ENCODE data around the gene UBE2L3.
"Not testable (repeated sequence)": the region's sequence is repeated elsewhere in the genome, so short reads cannot be mapped to it uniquely, and the experiment has no call there.

UBE2L3 gene

GRCh38 chr22:21626073-21626734 is 58.7 kb downstream of the UBE2L3 start:
- peak overlapping the region; percentile 78 for H3K27ac Mint-ChIP-seq
- H3K9me3 Mint-ChIP-seq, result no peaks in the 10 kb centered on the region
- no peaks in the 10 kb centered on the region for H3K27me3 Mint-ChIP-seq
- H3K4me1 Mint-ChIP-seq (ENCODE audit: low read depth), result peaks cover 44% of the 10 kb centered on the region
- peak overlapping the region; percentile 27 for H3K4me3 Mint-ChIP-seq
- peaks cover 28% of the 10 kb centered on the region for H3K36me3 Mint-ChIP-seq (ENCODE audit: low read depth)

GRCh38 chr22:21626735-21627469 is 59.4 kb downstream of the UBE2L3 start:
- Mint-ChIP-seq H3K4me3 (peak overlapping the region; percentile 92), H3K4me1 (ENCODE audit: low read depth) (peaks cover 46% of the 10 kb centered on the region), H3K9me3 (no peaks in the 10 kb centered on the region), H3K27me3 (no peaks in the 10 kb centered on the region), H3K36me3 (ENCODE audit: low read depth) (peaks cover 26% of the 10 kb centered on the region), H3K27ac (peak overlapping the region; percentile 95)

- Mint-ChIP-seq H3K4me3 (peak overlapping the region; percentile 92), H3K27me3 (no peaks in the 10 kb centered on the region), H3K4me1 (ENCODE audit: low read depth) (peaks cover 52% of the 10 kb centered on the region), H3K9me3 (no peaks in the 10 kb centered on the region), H3K27ac (peak overlapping the region; percentile 95), H3K36me3 (ENCODE audit: low read depth) (peaks cover 22% of the 10 kb centered on the region)
Measured at GRCh38 chr22:21628386-21629254, 61.1 kb downstream of the UBE2L3 start.

GRCh38 chr22:21629255-21630149 is 62.0 kb downstream of the UBE2L3 start, which contains the start of gene YDJC:
TSS of gene YDJC (minus strand) at chr22:21630022. CDS start at chr22:21630014, 8 bp downstream.
- H3K27me3 Mint-ChIP-seq, result no peaks in the 10 kb centered on the region

GRCh38 chr22:21631025-21631424 is 63.5 kb downstream of the UBE2L3 start:
- Mint-ChIP-seq H3K9me3 (no peaks in the 10 kb centered on the region), H3K36me3 (ENCODE audit: low read depth) (peaks cover 22% of the 10 kb centered on the region), H3K4me1 (ENCODE audit: low read depth) (peaks cover 42% of the 10 kb centered on the region), H3K27ac (peak overlapping the region; percentile 10), H3K27me3 (no peaks in the 10 kb centered on the region), H3K4me3 (no peak overlapping the region)

More at GRCh38 chr22:21629255-21630149, 62.0 kb downstream of the UBE2L3 start, which contains the start of gene YDJC:
- Mint-ChIP-seq H3K27ac (peak within 1 kb of the TSS; percentile 92), H3K36me3 (ENCODE audit: low read depth) (peaks cover 22% of the 10 kb centered on the region), H3K4me1 (ENCODE audit: low read depth) (peaks cover 52% of the 10 kb centered on the region), H3K4me3 (peak within 1 kb of the TSS; percentile 92), H3K9me3 (no peaks in the 10 kb centered on the region)

- Mint-ChIP-seq H3K9me3 (no peaks in the 10 kb centered on the region), H3K4me1 (ENCODE audit: low read depth) (peaks cover 29% of the 10 kb centered on the region), H3K36me3 (ENCODE audit: low read depth) (peaks cover 12% of the 10 kb centered on the region), H3K27me3 (no peaks in the 10 kb centered on the region), H3K4me3 (no peak within 1 kb of the TSS), H3K27ac (no peak within 1 kb of the TSS)
Measured at GRCh38 chr22:21632237-21632895, 64.9 kb downstream of the UBE2L3 start, which contains the start of gene CCDC116. TSS of gene CCDC116 (plus strand) at chr22:21632760. CDS start at chr22:21633182, 422 bp downstream.

GRCh38 chr22:21632931-21633330 is 65.4 kb downstream of the UBE2L3 start:
- Mint-ChIP-seq H3K4me3 (no peak overlapping the region), H3K4me1 (ENCODE audit: low read depth) (peaks cover 23% of the 10 kb centered on the region), H3K9me3 (no peaks in the 10 kb centered on the region), H3K27ac (no peak overlapping the region), H3K36me3 (ENCODE audit: low read depth) (peaks cover 6% of the 10 kb centered on the region), H3K27me3 (no peaks in the 10 kb centered on the region)

GRCh38 chr22:21633481-21633880 is 66.0 kb downstream of the UBE2L3 start:
- Mint-ChIP-seq H3K36me3 (ENCODE audit: low read depth) (peaks cover under 1% of the 10 kb centered on the region), H3K4me1 (ENCODE audit: low read depth) (peaks cover 18% of the 10 kb centered on the region), H3K4me3 (no peak overlapping the region), H3K27me3 (no peaks in the 10 kb centered on the region), H3K9me3 (no peaks in the 10 kb centered on the region), H3K27ac (no peak overlapping the region)

- no peak overlapping the region for H3K4me3 Mint-ChIP-seq
- no peaks in the 10 kb centered on the region for H3K27me3 Mint-ChIP-seq
- H3K4me1 Mint-ChIP-seq (ENCODE audit: low read depth), result peaks cover 18% of the 10 kb centered on the region
- no peaks in the 10 kb centered on the region for H3K36me3 Mint-ChIP-seq (ENCODE audit: low read depth)
- no peak overlapping the region for H3K27ac Mint-ChIP-seq
- H3K9me3 Mint-ChIP-seq, result no peaks in the 10 kb centered on the region
Measured at GRCh38 chr22:21634081-21634480, 66.6 kb downstream of the UBE2L3 start.

- Mint-ChIP-seq H3K4me3 (no peak overlapping the region), H3K27me3 (no peaks in the 10 kb centered on the region), H3K36me3 (ENCODE audit: low read depth) (no peaks in the 10 kb centered on the region), H3K9me3 (no peaks in the 10 kb centered on the region), H3K27ac (no peak overlapping the region), H3K4me1 (ENCODE audit: low read depth) (peaks cover 18% of the 10 kb centered on the region)
Measured at GRCh38 chr22:21634844-21635243, 67.3 kb downstream of the UBE2L3 start.

- Mint-ChIP-seq H3K27ac (no peak overlapping the region), H3K4me3 (no peak overlapping the region), H3K27me3 (peaks cover 5% of the 10 kb centered on the region), H3K36me3 (ENCODE audit: low read depth) (no peaks in the 10 kb centered on the region), H3K4me1 (ENCODE audit: low read depth) (peaks cover 13% of the 10 kb centered on the region), H3K9me3 (no peaks in the 10 kb centered on the region)
Measured at GRCh38 chr22:21635771-21636510, 68.4 kb downstream of the UBE2L3 start.

GRCh38 chr22:21636629-21637218 is 69.2 kb downstream of the UBE2L3 start:
- Mint-ChIP-seq H3K4me3 (no peak overlapping the region), H3K27ac (no peak overlapping the region), H3K4me1 (ENCODE audit: low read depth) (peaks cover 16% of the 10 kb centered on the region), H3K9me3 (no peaks in the 10 kb centered on the region), H3K36me3 (ENCODE audit: low read depth) (no peaks in the 10 kb centered on the region), H3K27me3 (peaks cover 8% of the 10 kb centered on the region)

- H3K36me3 Mint-ChIP-seq (ENCODE audit: low read depth); H3K27ac Mint-ChIP-seq; H3K9me3 Mint-ChIP-seq; H3K4me3 Mint-ChIP-seq; H3K27me3 Mint-ChIP-seq: not testable (repeated sequence)
- H3K4me1 Mint-ChIP-seq (ENCODE audit: low read depth), result peaks cover 16% of the 10 kb centered on the region
Measured at GRCh38 chr22:21637450-21637849, 69.9 kb downstream of the UBE2L3 start.

All from stimulated activated naive CD8-positive, alpha-beta T cell treated with anti-CD3 and anti-CD28 coated beads, Interleukin-15, Interleukin-2, amounts not matched to agents 100 ng/mL and 50 ng/mL, for 24 hours (primary cell).